Neutrophil (primary cell): ENCODE measurements around the gene IFNA16.
"Not testable (repeated sequence)": the region's sequence is repeated elsewhere in the genome, so short reads cannot be mapped to it uniquely, and the experiment has no call there.

Experiments
- H3K27ac ChIP-seq: fragments of 200-600 bp; sonication (generic); 2 replicates; pipeline ENCODE4 v1.5.1; 2016; ENCODE audit warnings: mild to moderate bottlenecking, moderate library complexity
- H3K27me3 ChIP-seq: fragments of 200-600 bp; sonication (generic); 2 replicates; pipeline ENCODE4 v1.6.0; 2016; ENCODE audit warnings: mild to moderate bottlenecking
- H3K36me3 ChIP-seq: fragments of 200-600 bp; sonication (generic); 2 replicates; pipeline ENCODE4 v1.5.1; 2017
- H3K4me1 ChIP-seq, 2 experiments: fragments of 200-600 bp in 1 of 2; sonication (generic) in 1 of 2; 1 replicate in 1 of 2; 2 replicates in 1 of 2; pipeline versions ENCODE4 v1.5.1 to v1.6.1; 2013 to 2016; ENCODE audit warnings: low read depth in 1 of 2, low read length in 1 of 2, mild to moderate bottlenecking in 1 of 2, moderate library complexity in 1 of 2; ENCODE audit not compliant: control insufficient read depth in 1 of 2, insufficient read depth in 1 of 2
- H3K4me3 ChIP-seq, 2 experiments: fragments of 200-600 bp in 1 of 2; sonication (generic) in 1 of 2; 1 replicate in 1 of 2; 2 replicates in 1 of 2; pipeline ENCODE4 v1.5.1; 2013 to 2016; ENCODE audit warnings: low read depth in 1 of 2, low read length in 1 of 2, mild to moderate bottlenecking in 1 of 2, moderate library complexity in 1 of 2
- H3K9me3 ChIP-seq: fragments of 200-600 bp; sonication (generic); 2 replicates; pipeline ENCODE4 v1.5.1; 2016
- CTCF ChIP-seq: fragments of 200-600 bp; sonication (generic); IDR thresholded peaks from 2 replicates; pipeline ENCODE4 v1.5.1; 2016; ENCODE audit warnings: antibody characterized with exemption

Gene IFNA16

GRCh38 chr9:21217211-21217610 lies at the start of gene IFNA16:
TSS of gene IFNA16 (minus strand) at chr9:21217311. CDS start at chr9:21217305, 6 bp downstream.
- H3K36me3 ChIP-seq, H3K4me3 ChIP-seq, H3K9me3 ChIP-seq, H3K27ac ChIP-seq, H3K27me3 ChIP-seq, H3K4me1 ChIP-seq: not testable (repeated sequence)

GRCh38 chr9:21265421-21266189 lies 48.5 kb upstream of the IFNA16 start:
- H3K4me3 ChIP-seq: no peak overlapping the region
- no peaks in the 10 kb centered on the region for H3K27me3 ChIP-seq
- TF ChIP-seq CTCF: no peak
- no peak overlapping the region for H3K27ac ChIP-seq
- H3K36me3 ChIP-seq: no peaks in the 10 kb centered on the region
- H3K4me1 ChIP-seq: peaks cover 6 to 11% of the 10 kb centered on the region in 2 experiments
- no peaks in the 10 kb centered on the region for H3K9me3 ChIP-seq

- Histone ChIP-seq H3K4me1 (peaks cover 49 to 55% of the 10 kb centered on the region in 2 experiments), H3K9me3 (no peaks in the 10 kb centered on the region), H3K4me3 (no peak overlapping the region), H3K27me3 (no peaks in the 10 kb centered on the region), H3K36me3 (no peaks in the 10 kb centered on the region), H3K27ac (no peak overlapping the region)
- TF ChIP-seq CTCF: no peak
These were observed 38.6 kb upstream of the IFNA16 start for GRCh38 chr9:21255538-21256212.

- Histone ChIP-seq H3K4me1 (peaks cover 44 to 45% of the 10 kb centered on the region in 2 experiments), H3K36me3 (no peaks in the 10 kb centered on the region), H3K4me3 (peak overlapping the region in 1 of 2 experiments; percentile 5), H3K27ac (peak overlapping the region; percentile 59), H3K9me3 (no peaks in the 10 kb centered on the region), H3K27me3 (no peaks in the 10 kb centered on the region)
- TF ChIP-seq CTCF: no peak
These were observed 35.8 kb upstream of the IFNA16 start for GRCh38 chr9:21252721-21253547.

GRCh38 chr9:21251638-21252037 lies 34.5 kb upstream of the IFNA16 start:
- H3K27ac ChIP-seq: no peak overlapping the region
- H3K27me3 ChIP-seq: no peaks in the 10 kb centered on the region
- TF ChIP-seq CTCF: no peak
- H3K9me3 ChIP-seq: no peaks in the 10 kb centered on the region
- peaks cover 44 to 45% of the 10 kb centered on the region in 2 experiments for H3K4me1 ChIP-seq
- no peaks in the 10 kb centered on the region for H3K36me3 ChIP-seq
- H3K4me3 ChIP-seq: no peak overlapping the region
